Measurements from ENCODE around the gene MMP25. TPM values are rescaled to one million over a fixed set of nuclear protein-coding genes. Genes with fewer than 3 reads are reported as not detected.

MMP25 gene
- total RNA-seq, 3 donors from 2014 or later (not counting 1 experiment from before 2014, with no cell fraction given) = 2.0 to 62.2 (median 5.6) TPM

DNA sequence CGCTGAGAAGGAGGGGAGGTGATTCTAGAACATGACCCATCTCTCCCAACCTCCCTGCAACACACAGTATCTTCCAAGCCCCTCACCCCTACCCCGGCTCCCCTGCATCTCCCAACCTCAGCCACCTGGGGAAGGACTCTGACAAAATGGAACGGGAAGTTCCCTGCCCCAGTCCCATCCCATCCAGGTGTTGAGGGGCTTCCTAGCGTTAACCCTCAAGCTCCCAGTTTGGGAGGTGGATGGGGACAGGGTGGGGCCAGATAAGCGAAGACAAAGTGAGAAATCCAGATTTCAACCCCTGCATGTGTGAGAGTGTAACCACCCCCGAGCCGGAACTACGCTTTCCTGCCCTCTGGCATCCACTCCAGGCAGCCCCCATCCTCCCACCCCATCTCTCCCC is 50.9 kb downstream of the MMP25 start:
- H3K27ac Mint-ChIP-seq = peak overlapping the region in 1 of 2 donors; percentile 48
- intact Hi-C loops (cut with micrococcal nuclease) = loop anchor here (5.0 kb wide), 1 partner anchor 40 kb away; no protein-coding TSS in a partner anchor
- no peak for DNase-seq
- ATAC-seq = no peak
- peaks cover 26 to 46% of the 10 kb centered on the region in 2 donors for H3K4me1 Mint-ChIP-seq
- no peaks in the 10 kb centered on the region for H3K9me3 Mint-ChIP-seq
- Histone ChIP-seq H3K36me3 (ENCODE audit: control insufficient read depth, insufficient read depth, low read length) (no peaks in the 10 kb centered on the region), H3K9me3 (ENCODE audit: control insufficient read depth, insufficient read depth, low read length) (no peaks in the 10 kb centered on the region), H3K4me1 (ENCODE audit: control insufficient read depth, insufficient read depth, low read length) (peaks cover 52% of the 10 kb centered on the region), H3K4me3 (ENCODE audit: low read length) (no peak overlapping the region), H3K27ac (ENCODE audit: low read length) (no peak overlapping the region), H3K27me3 (ENCODE audit: control insufficient read depth, insufficient read depth, low read length) (no peaks in the 10 kb centered on the region)
- TF ChIP-seq, protein P1, sequence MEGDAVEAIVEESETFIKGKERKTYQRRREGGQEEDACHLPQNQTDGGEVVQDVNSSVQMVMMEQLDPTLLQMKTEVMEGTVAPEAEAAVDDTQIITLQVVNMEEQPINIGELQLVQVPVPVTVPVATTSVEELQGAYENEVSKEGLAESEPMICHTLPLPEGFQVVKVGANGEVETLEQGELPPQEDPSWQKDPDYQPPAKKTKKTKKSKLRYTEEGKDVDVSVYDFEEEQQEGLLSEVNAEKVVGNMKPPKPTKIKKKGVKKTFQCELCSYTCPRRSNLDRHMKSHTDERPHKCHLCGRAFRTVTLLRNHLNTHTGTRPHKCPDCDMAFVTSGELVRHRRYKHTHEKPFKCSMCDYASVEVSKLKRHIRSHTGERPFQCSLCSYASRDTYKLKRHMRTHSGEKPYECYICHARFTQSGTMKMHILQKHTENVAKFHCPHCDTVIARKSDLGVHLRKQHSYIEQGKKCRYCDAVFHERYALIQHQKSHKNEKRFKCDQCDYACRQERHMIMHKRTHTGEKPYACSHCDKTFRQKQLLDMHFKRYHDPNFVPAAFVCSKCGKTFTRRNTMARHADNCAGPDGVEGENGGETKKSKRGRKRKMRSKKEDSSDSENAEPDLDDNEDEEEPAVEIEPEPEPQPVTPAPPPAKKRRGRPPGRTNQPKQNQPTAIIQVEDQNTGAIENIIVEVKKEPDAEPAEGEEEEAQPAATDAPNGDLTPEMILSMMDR (IDR thresholded peaks at IDR 0.05) = no peak
- H3K27me3 Mint-ChIP-seq (ENCODE audit: low read depth in 2 of 2) = no peaks in the 10 kb centered on the region
- no peak overlapping the region for H3K4me3 Mint-ChIP-seq
- 81% methylated on average over 7 of the region's 8 CpGs for WGBS (ENCODE audit: insufficient coverage)
- H3K36me3 Mint-ChIP-seq = no peaks in the 10 kb centered on the region

DNA sequence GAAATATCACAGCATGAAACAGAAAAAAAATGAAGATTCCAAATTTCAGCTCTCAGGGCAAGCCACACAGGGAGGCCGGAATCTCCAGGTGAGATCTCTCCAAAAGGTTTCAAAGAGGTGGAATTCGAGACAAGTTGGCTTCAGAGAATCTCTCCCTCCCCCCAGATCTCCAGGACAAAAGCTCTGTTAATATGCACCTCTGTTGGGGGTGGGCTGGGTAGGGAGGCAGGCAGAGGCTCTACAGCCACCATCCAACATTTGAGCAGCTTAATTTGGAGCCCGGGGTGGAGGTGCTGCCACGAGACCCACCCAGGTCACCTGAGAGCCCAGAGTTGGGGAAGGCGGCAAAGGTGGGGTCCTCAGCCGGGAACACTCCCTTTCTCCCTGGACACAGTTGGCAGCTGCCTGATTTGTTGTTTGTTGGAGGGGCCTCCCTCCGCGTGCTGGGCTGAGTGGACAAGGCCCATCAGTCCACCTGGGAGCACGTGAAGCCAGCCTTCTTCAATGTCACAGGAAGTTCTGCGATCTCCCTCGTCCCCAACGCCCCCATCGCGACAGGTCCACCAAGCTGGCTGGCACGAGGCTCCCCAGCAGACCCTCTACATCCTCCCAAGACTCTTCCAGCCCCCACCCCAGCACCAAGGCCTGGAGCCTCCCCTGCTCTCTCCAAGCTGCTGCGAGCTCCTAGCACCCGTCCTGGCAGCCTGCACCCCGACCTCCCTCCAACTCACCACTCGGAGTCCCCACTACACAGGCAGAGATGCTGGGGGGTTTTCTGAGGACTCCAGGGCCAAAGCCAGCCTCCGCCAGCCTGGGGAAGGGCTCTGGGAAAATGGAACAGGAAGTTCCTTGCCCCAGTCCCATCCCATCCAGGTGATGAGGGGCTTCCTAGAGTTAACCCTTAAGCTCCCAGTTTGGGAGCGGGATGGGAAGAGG is 52.4 kb downstream of the MMP25 start, which contains the start of gene ZSCAN10:
ZSCAN10 (minus strand) TSS at position 836 of the 936 bp plus-strand sequence. CDS start 6,357 bp downstream, outside the sequence.
- Mint-ChIP-seq H3K27me3 (ENCODE audit: low read depth in 2 of 2) (no peaks in the 10 kb centered on the region), H3K9me3 (no peaks in the 10 kb centered on the region), H3K4me1 (peaks cover 28 to 48% of the 10 kb centered on the region in 2 donors), H3K36me3 (no peaks in the 10 kb centered on the region), H3K4me3 (peak within 1 kb of the TSS; percentile 82), H3K27ac (peak within 1 kb of the TSS; percentile 72 to 89)
- WGBS (ENCODE audit: insufficient coverage) = 76% methylated on average over 20 of the region's 21 CpGs
- Histone ChIP-seq H3K27me3 (ENCODE audit: control insufficient read depth, insufficient read depth, low read length) (no peaks in the 10 kb centered on the region), H3K9me3 (ENCODE audit: control insufficient read depth, insufficient read depth, low read length) (no peaks in the 10 kb centered on the region), H3K4me1 (ENCODE audit: control insufficient read depth, insufficient read depth, low read length) (peaks cover 55% of the 10 kb centered on the region), H3K4me3 (ENCODE audit: low read length) (peak within 1 kb of the TSS; percentile 21), H3K36me3 (ENCODE audit: control insufficient read depth, insufficient read depth, low read length) (no peaks in the 10 kb centered on the region), H3K27ac (ENCODE audit: low read length) (no peak within 1 kb of the TSS)
- DNase-seq (no peak), ATAC-seq (no peak)
- intact Hi-C loops (cut with micrococcal nuclease) = loop anchor here (5.0 kb wide), 1 partner anchor 41 kb away; no protein-coding TSS in a partner anchor
- TF ChIP-seq, protein P1 (IDR thresholded peaks at IDR 0.05) = no peak

DNA sequence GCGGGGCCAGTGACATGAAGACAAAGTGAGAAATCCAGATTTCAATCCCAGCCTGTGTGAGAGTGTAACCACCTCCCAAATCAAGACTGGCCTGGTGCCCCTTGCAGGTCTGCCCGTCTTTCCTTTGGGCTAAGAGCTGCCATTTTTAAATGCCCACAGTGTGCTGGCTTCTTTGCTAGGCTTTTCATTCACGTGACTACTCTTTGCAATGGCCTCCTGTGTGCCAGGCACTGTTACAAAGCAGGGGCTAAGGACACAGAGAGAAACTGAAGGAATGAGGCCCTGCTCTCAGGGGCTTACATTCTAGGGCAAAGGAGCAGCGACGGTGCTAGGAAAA is 53.0 kb downstream of the MMP25 start:
- H3K9me3 Mint-ChIP-seq = no peaks in the 10 kb centered on the region
- no peaks in the 10 kb centered on the region for H3K27me3 Mint-ChIP-seq (ENCODE audit: low read depth in 2 of 2)
- no peaks in the 10 kb centered on the region for H3K27me3 ChIP-seq (ENCODE audit: control insufficient read depth, insufficient read depth, low read length)
- peak overlapping the region; percentile 38 to 72 for H3K27ac Mint-ChIP-seq
- H3K36me3 Mint-ChIP-seq = no peaks in the 10 kb centered on the region
- no peak for DNase-seq
- peaks cover 26 to 47% of the 10 kb centered on the region in 2 donors for H3K4me1 Mint-ChIP-seq
- ATAC-seq = no peak
- TF ChIP-seq, protein P1 (IDR thresholded peaks at IDR 0.05) = no peak
- H3K9me3 ChIP-seq (ENCODE audit: control insufficient read depth, insufficient read depth, low read length) = no peaks in the 10 kb centered on the region
- H3K36me3 ChIP-seq (ENCODE audit: control insufficient read depth, insufficient read depth, low read length) = no peaks in the 10 kb centered on the region
- no peak overlapping the region for H3K4me3 ChIP-seq (ENCODE audit: low read length)
- WGBS (ENCODE audit: insufficient coverage) = 96% methylated on average over 5 of the region's 5 CpGs
- intact Hi-C loops (cut with micrococcal nuclease) = loop anchor here (5.0 kb wide), 1 partner anchor 42 kb away; no protein-coding TSS in a partner anchor
- peaks cover 50% of the 10 kb centered on the region for H3K4me1 ChIP-seq (ENCODE audit: control insufficient read depth, insufficient read depth, low read length)
- no peak overlapping the region for H3K4me3 Mint-ChIP-seq
- H3K27ac ChIP-seq (ENCODE audit: low read length) = no peak overlapping the region

All from natural killer cell (primary cell).